ENCODE results near the gene ACSF2. TPM values are rescaled to one million over a fixed set of nuclear protein-coding genes. Genes with fewer than 3 reads are reported as not detected.

ACSF2 gene
- total RNA-seq, 1 experiment from 2014 or later: 12.2 TPM

- Histone ChIP-seq H2BK20ac (ENCODE audit: low read depth, low read length, poor library complexity, severe bottlenecking) (no peak overlapping the region), H2AFZ (ENCODE audit: low read length) (no peak overlapping the region), H3K4me2 (ENCODE audit: insufficient read depth, insufficient read length, low read length) (no peak overlapping the region), H3K4ac (ENCODE audit: low read depth, low read length) (no peak overlapping the region), H3T11ph (ENCODE audit: low read length) (no peak overlapping the region), H4K20me1 (ENCODE audit: control insufficient read depth, insufficient read depth, insufficient read length) (no peaks in the 10 kb centered on the region), H2BK15ac (ENCODE audit: low read depth, low read length) (no peak overlapping the region), H3K27me3 (ENCODE audit: insufficient read depth, low read length) (no peaks in the 10 kb centered on the region; the same call in 1 of the 2 replicates), H3K14ac (ENCODE audit: insufficient read depth, low read length) (no peak overlapping the region), H3K79me1 (ENCODE audit: insufficient read depth, low read depth, low read length, poor library complexity, severe bottlenecking) (no peaks in the 10 kb centered on the region), H3K9ac (ENCODE audit: extremely low read depth, insufficient read length, low read length) (no peak overlapping the region), H3K79me2 (ENCODE audit: insufficient read depth, low read length) (no peaks in the 10 kb centered on the region), H3K56ac (ENCODE audit: insufficient read length, low read depth, low read length) (no peak overlapping the region), H4K91ac (ENCODE audit: insufficient read length, low read depth, low read length) (no peak overlapping the region), H4K5ac (ENCODE audit: insufficient read length, low read depth, low read length) (no peak overlapping the region), H3K23ac (ENCODE audit: insufficient read length, low read depth, low read length) (no peak overlapping the region), H2AK5ac (ENCODE audit: insufficient read length, low read length) (no peak overlapping the region), H3K9me3 (ENCODE audit: control insufficient read depth, low read depth, low read length) (no peaks in the 10 kb centered on the region), H4K8ac (replicated peaks; ENCODE audit: insufficient read length, low read depth, low read length) (no peak overlapping the region), H2BK5ac (ENCODE audit: insufficient read length, low read length) (no peak overlapping the region), H2BK120ac (ENCODE audit: low read depth, low read length, poor library complexity, severe bottlenecking) (no peak overlapping the region), H2BK12ac (ENCODE audit: insufficient read length, low read depth, low read length) (no peak overlapping the region), H3K23me2 (ENCODE audit: insufficient read length, low read depth, low read length, poor library complexity, severe bottlenecking) (peaks cover 8% of the 10 kb centered on the region), H3K27ac (ENCODE audit: insufficient read length, low read depth, low read length) (no peak overlapping the region), H3K18ac (ENCODE audit: insufficient read length, low read depth, low read length) (no peak overlapping the region), H3K4me1 (ENCODE audit: insufficient read depth, low read length) (no peaks in the 10 kb centered on the region)
- Mint-ChIP-seq H3K4me1 (peaks cover 7 to 8% of the 10 kb centered on the region in 2 experiments), H3K9me3 (peaks cover 16 to 18% of the 10 kb centered on the region in 2 experiments), H3K27ac (no peak overlapping the region), H3K27me3 (ENCODE audit: low read depth) (peaks cover 26% of the 10 kb centered on the region), H3K4me3 (no peak overlapping the region), H3K36me3 (ENCODE audit: insufficient read depth in 1 of 3, low read depth in 3 of 3) (peaks cover 2 to 13% (median 4%) of the 10 kb centered on the region in 3 experiments)
- WGBS (ENCODE audit: extremely low coverage, insufficient read length, low lambda C conversion rate): no CpG with 5 or more reads among the region's 3 CpGs
- TF ChIP-seq, protein P1, sequence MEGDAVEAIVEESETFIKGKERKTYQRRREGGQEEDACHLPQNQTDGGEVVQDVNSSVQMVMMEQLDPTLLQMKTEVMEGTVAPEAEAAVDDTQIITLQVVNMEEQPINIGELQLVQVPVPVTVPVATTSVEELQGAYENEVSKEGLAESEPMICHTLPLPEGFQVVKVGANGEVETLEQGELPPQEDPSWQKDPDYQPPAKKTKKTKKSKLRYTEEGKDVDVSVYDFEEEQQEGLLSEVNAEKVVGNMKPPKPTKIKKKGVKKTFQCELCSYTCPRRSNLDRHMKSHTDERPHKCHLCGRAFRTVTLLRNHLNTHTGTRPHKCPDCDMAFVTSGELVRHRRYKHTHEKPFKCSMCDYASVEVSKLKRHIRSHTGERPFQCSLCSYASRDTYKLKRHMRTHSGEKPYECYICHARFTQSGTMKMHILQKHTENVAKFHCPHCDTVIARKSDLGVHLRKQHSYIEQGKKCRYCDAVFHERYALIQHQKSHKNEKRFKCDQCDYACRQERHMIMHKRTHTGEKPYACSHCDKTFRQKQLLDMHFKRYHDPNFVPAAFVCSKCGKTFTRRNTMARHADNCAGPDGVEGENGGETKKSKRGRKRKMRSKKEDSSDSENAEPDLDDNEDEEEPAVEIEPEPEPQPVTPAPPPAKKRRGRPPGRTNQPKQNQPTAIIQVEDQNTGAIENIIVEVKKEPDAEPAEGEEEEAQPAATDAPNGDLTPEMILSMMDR (conservative IDR thresholded peaks at IDR 0.05): no peak
- no peak for DNase-seq
These were observed 4.5 kb upstream of the ACSF2 start for GRCh38 chr17:50421308-50422051.
